Duodenal mucosa (tissue), 2 donors: ENCODE data around the gene DNAJC5.

Experiments used
- H3K27ac ChIP-seq: one replicate; pipeline ENCODE4 v1.7.0; 2013; ENCODE audit warnings: low read depth, low read length
- H3K27me3 ChIP-seq, 2 donors: one replicate each; pipeline ENCODE4 v1.7.0; 2013; ENCODE audit warnings: low read length in 2 of 2, control low read depth in 1 of 2; ENCODE audit not compliant: insufficient read depth in 2 of 2, control insufficient read depth in 1 of 2
- H3K36me3 ChIP-seq, 2 donors: one replicate each; pipeline ENCODE4 v1.7.0; 2013; ENCODE audit warnings: low read length in 2 of 2, control low read depth in 1 of 2; ENCODE audit not compliant: insufficient read depth in 2 of 2, control insufficient read depth in 1 of 2
- H3K4me1 ChIP-seq, 2 donors: one replicate each; pipeline ENCODE4 v1.7.0; 2013; ENCODE audit warnings: low read length in 2 of 2, control low read depth in 1 of 2; ENCODE audit not compliant: insufficient read depth in 2 of 2, control insufficient read depth in 1 of 2
- H3K4me3 ChIP-seq, 2 donors: one replicate each; pipeline ENCODE4 v1.7.0; 2013; ENCODE audit warnings: low read length in 2 of 2, low read depth in 1 of 2
- H3K9ac ChIP-seq, 2 donors: one replicate each; pipeline ENCODE4 v1.7.0; 2013; ENCODE audit warnings: low read length in 2 of 2, low read depth in 1 of 2
- H3K9me3 ChIP-seq, 2 donors: one replicate each; pipeline ENCODE4 v1.7.0; 2013; ENCODE audit warnings: low read length in 2 of 2, control low read depth in 1 of 2; ENCODE audit not compliant: control insufficient read depth in 1 of 2

The DNAJC5 gene

GRCh38 chr20:63854069-63854765 is 40.7 kb upstream of the DNAJC5 start:
- H3K27ac ChIP-seq = peak overlapping the region; percentile 42
- H3K4me1 ChIP-seq = peaks cover 20 to 35% of the 10 kb centered on the region in 2 donors
- H3K27me3 ChIP-seq = peaks cover 23 to 24% of the 10 kb centered on the region in 2 donors
- peaks cover 0 to 2% of the 10 kb centered on the region in 2 donors for H3K9me3 ChIP-seq
- H3K9ac ChIP-seq = no peak overlapping the region
- no peaks in the 10 kb centered on the region for H3K36me3 ChIP-seq
- no peak overlapping the region for H3K4me3 ChIP-seq

GRCh38 chr20:63854766-63855362 is 40.1 kb upstream of the DNAJC5 start:
- H3K27me3 ChIP-seq = peaks cover 23 to 24% of the 10 kb centered on the region in 2 donors
- no peak overlapping the region for H3K9ac ChIP-seq
- H3K9me3 ChIP-seq = peaks cover 0 to 2% of the 10 kb centered on the region in 2 donors
- no peak overlapping the region for H3K4me3 ChIP-seq
- H3K4me1 ChIP-seq = peaks cover 24 to 40% of the 10 kb centered on the region in 2 donors
- no peaks in the 10 kb centered on the region for H3K36me3 ChIP-seq
- peak overlapping the region; percentile 42 for H3K27ac ChIP-seq

GRCh38 chr20:63855363-63856097 is 39.4 kb upstream of the DNAJC5 start:
- Histone ChIP-seq H3K27ac (no peak overlapping the region), H3K4me3 (no peak overlapping the region), H3K36me3 (no peaks in the 10 kb centered on the region), H3K9ac (no peak overlapping the region), H3K9me3 (peaks cover 0 to under 1% of the 10 kb centered on the region in 2 donors), H3K27me3 (peaks cover 23 to 24% of the 10 kb centered on the region in 2 donors), H3K4me1 (peaks cover 24 to 40% of the 10 kb centered on the region in 2 donors)

- H3K27ac ChIP-seq = no peak overlapping the region
- H3K4me3 ChIP-seq = no peak overlapping the region
- H3K27me3 ChIP-seq = peaks cover 23 to 24% of the 10 kb centered on the region in 2 donors
Measured at GRCh38 chr20:63856098-63856511, 38.8 kb upstream of the DNAJC5 start.

GRCh38 chr20:63857764-63858392 is 37.0 kb upstream of the DNAJC5 start:
- H3K27me3 ChIP-seq = peaks cover 23 to 24% of the 10 kb centered on the region in 2 donors
- peak overlapping the region; percentile 25 for H3K27ac ChIP-seq

More at GRCh38 chr20:63856098-63856511, 38.8 kb upstream of the DNAJC5 start:
- Histone ChIP-seq H3K9me3 (no peaks in the 10 kb centered on the region), H3K9ac (no peak overlapping the region), H3K4me1 (peaks cover 24 to 40% of the 10 kb centered on the region in 2 donors), H3K36me3 (peaks cover 0 to under 1% of the 10 kb centered on the region in 2 donors)

GRCh38 chr20:63858393-63859165 is 36.3 kb upstream of the DNAJC5 start:
- Histone ChIP-seq H3K36me3 (peaks cover 4 to 13% of the 10 kb centered on the region in 2 donors), H3K4me3 (no peak overlapping the region), H3K27ac (peak overlapping the region; percentile 25), H3K9me3 (no peaks in the 10 kb centered on the region), H3K9ac (no peak overlapping the region), H3K4me1 (peaks cover 30 to 43% of the 10 kb centered on the region in 2 donors), H3K27me3 (peaks cover 23% of the 10 kb centered on the region in 2 donors)

More at GRCh38 chr20:63857764-63858392, 37.0 kb upstream of the DNAJC5 start:
- peaks cover 24 to 40% of the 10 kb centered on the region in 2 donors for H3K4me1 ChIP-seq
- no peak overlapping the region for H3K4me3 ChIP-seq
- H3K36me3 ChIP-seq = peaks cover 4 to 13% of the 10 kb centered on the region in 2 donors
- H3K9ac ChIP-seq = no peak overlapping the region
- H3K9me3 ChIP-seq = no peaks in the 10 kb centered on the region

GRCh38 chr20:63859166-63859699 is 35.7 kb upstream of the DNAJC5 start:
- Histone ChIP-seq H3K9me3 (no peaks in the 10 kb centered on the region), H3K9ac (no peak overlapping the region), H3K27me3 (peaks cover 17 to 21% of the 10 kb centered on the region in 2 donors), H3K4me3 (no peak overlapping the region), H3K4me1 (peaks cover 34 to 42% of the 10 kb centered on the region in 2 donors), H3K36me3 (peaks cover 4 to 13% of the 10 kb centered on the region in 2 donors), H3K27ac (no peak overlapping the region)

- Histone ChIP-seq H3K36me3 (peaks cover 4 to 13% of the 10 kb centered on the region in 2 donors), H3K27ac (no peak overlapping the region), H3K4me1 (peaks cover 34 to 37% of the 10 kb centered on the region in 2 donors), H3K4me3 (no peak overlapping the region), H3K9me3 (no peaks in the 10 kb centered on the region), H3K9ac (no peak overlapping the region), H3K27me3 (peaks cover 13% of the 10 kb centered on the region in 2 donors)
Measured at GRCh38 chr20:63860325-63861051, 34.4 kb upstream of the DNAJC5 start.
